Activated B cell treated with CpG ODN at 0.5 μM for 24 hours (primary cell): Measurements from ENCODE around the gene HSPA13. TPM values are rescaled to one million over a fixed set of nuclear protein-coding genes. Genes with fewer than 3 reads are reported as not detected.
A peak's percentile ranks its signal among the peaks of the same experiment; 100 is the strongest.

Experiments used
- ATAC-seq: fragments of 200-7000 bp; cut with Tn5 transposase; one replicate; pipeline ENCODE4 v1.10.0; 2021; ENCODE audit warnings: low read depth, mild to moderate bottlenecking, moderate library complexity
- CTCF ChIA-PET: fragments of 350-600 bp; sonication (Branson Sonifier 250); formaldehyde crosslinking; loops from one replicate; lab custom pipeline; 2021; ENCODE audit warnings: antibody characterized with exemption; lab: Charles Lee
- POLR2A ChIA-PET: fragments of 350-600 bp; sonication (Branson Sonifier 250); formaldehyde crosslinking; loops from one replicate; lab custom pipeline; 2021; ENCODE audit warnings: antibody characterized with exemption; lab: Charles Lee
- DNase-seq: peaks from one replicate; pipeline ENCODE4 v3.0.0; 2022
- H3K27ac Mint-ChIP-seq: one replicate; pipeline ENCODE4 v1.8.0; 2020; ENCODE audit warnings: mixed read lengths
- H3K27me3 Mint-ChIP-seq: one replicate; pipeline ENCODE4 v1.8.0; 2021; ENCODE audit warnings: mixed read lengths
- H3K36me3 Mint-ChIP-seq: one replicate; pipeline ENCODE4 v1.8.0; 2021; ENCODE audit warnings: low read depth, mixed read lengths
- H3K4me1 Mint-ChIP-seq: one replicate; pipeline ENCODE4 v1.8.0; 2021; ENCODE audit warnings: mixed read lengths
- H3K4me3 Mint-ChIP-seq: one replicate; pipeline ENCODE4 v1.8.0; 2020; ENCODE audit warnings: mild to moderate bottlenecking, mixed read lengths
- H3K9me3 Mint-ChIP-seq: one replicate; pipeline ENCODE4 v1.8.0; 2020; ENCODE audit warnings: mixed read lengths
- intact Hi-C: fragments of 100-400 bp; cut with micrococcal nuclease; formaldehyde crosslinking; loops from one replicate; pipeline ENCODE4 v1.15.1; 2024
- total RNA-seq: library from RNA; stranded (reverse); gene quantifications from 2 replicates; pipeline ENCODE4 v1.2.3, GENCODE V29; 2022
- TF ChIP-seq, protein P1 (sequence below): fragments of 200-600 bp; IDR thresholded peaks from one replicate; pipeline ENCODE4 v1.8.0; 2022; ENCODE audit warnings: antibody characterized with exemption, mild to moderate bottlenecking

The HSPA13 gene
- total RNA-seq, 1 donor from 2014 or later, result 17.8 TPM

DNA sequence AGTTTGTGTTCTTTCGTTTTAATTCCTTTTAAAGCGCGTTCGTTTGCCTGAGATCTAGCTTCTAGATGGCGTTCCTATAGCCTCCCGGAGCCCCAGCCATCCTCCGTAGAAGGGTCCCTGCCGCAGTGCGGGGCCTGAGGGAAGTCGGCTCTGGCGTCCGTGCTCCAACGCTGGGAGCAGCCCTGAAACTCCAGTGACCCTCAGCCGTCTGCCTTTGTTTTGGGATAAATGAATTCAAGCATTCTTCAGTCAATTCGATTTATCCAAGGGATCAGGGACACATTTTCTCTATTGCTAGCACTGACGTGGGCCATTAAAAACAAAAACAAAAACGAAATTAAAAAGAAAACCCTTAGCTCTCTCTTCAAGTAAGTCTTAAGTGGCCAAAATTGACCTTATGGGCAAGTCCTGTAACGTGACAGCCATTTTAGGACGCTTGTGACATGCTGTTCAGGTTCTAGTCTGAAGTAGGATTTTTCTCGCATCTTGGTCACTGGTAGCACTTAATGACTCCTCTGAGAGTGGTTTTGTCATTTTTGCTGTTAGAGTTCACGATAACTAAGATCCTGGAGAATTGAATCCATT lies 742 bp upstream of the HSPA13 start:
- ChIA-PET POLR2A (interaction anchor here (0.5 to 1.5 kb wide), 3 partner anchors 97 to 681 kb away, joined by 3 to 10 read pairs (median 3); partner anchors contain the start of gene NRIP1), CTCF (interaction anchor here (0.6 kb wide), 1 partner anchor 390 kb away, joined by 4 read pairs; no protein-coding TSS in a partner anchor)
- H3K4me3 Mint-ChIP-seq, result peak overlapping the region; percentile 98
- no peaks in the 10 kb centered on the region for H3K9me3 Mint-ChIP-seq
- H3K27me3 Mint-ChIP-seq, result peaks cover under 1% of the 10 kb centered on the region
- TF ChIP-seq, protein P1, sequence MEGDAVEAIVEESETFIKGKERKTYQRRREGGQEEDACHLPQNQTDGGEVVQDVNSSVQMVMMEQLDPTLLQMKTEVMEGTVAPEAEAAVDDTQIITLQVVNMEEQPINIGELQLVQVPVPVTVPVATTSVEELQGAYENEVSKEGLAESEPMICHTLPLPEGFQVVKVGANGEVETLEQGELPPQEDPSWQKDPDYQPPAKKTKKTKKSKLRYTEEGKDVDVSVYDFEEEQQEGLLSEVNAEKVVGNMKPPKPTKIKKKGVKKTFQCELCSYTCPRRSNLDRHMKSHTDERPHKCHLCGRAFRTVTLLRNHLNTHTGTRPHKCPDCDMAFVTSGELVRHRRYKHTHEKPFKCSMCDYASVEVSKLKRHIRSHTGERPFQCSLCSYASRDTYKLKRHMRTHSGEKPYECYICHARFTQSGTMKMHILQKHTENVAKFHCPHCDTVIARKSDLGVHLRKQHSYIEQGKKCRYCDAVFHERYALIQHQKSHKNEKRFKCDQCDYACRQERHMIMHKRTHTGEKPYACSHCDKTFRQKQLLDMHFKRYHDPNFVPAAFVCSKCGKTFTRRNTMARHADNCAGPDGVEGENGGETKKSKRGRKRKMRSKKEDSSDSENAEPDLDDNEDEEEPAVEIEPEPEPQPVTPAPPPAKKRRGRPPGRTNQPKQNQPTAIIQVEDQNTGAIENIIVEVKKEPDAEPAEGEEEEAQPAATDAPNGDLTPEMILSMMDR, result no peak
- H3K27ac Mint-ChIP-seq, result peak overlapping the region; percentile 97
- ATAC-seq (peak; percentile 12), DNase-seq (no peak)
- H3K36me3 Mint-ChIP-seq, result peaks cover 18% of the 10 kb centered on the region
- intact Hi-C loops, result loop anchor here (1.0 to 10.0 kb wide), 12 partner anchors 20 to 1349 kb away; partner anchors contain the start of gene RBM11
- peaks cover 37% of the 10 kb centered on the region for H3K4me1 Mint-ChIP-seq

DNA sequence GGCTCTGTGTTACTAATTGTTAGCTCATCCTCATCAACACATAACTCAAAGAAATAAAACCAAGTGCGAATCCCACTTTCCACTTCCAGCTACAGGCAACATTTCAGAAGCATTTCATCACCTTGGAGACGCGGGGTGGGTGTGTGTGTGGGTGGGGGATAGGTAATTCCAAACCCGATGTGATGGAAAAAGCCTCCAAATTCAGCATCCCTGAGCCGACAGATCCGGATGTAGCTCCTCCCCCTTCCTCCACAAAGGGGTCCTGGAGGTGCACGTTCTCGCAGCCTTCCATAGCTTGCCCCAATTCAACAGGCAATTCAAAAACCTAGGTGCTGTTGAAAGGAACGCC lies 486 bp downstream of the HSPA13 start:
- no peak for ATAC-seq
- DNase-seq, result no peak
- no peaks in the 10 kb centered on the region for H3K27me3 Mint-ChIP-seq
- TF ChIP-seq, protein P1, result no peak
- ChIA-PET POLR2A (interaction anchor here (0.6 to 1.5 kb wide), 7 partner anchors 34 to 682 kb away, joined by 3 to 10 read pairs (median 4); partner anchors contain the start of genes NRIP1 and RBM11), CTCF (no interaction called here)
- peaks cover 29% of the 10 kb centered on the region for H3K36me3 Mint-ChIP-seq
- peaks cover 37% of the 10 kb centered on the region for H3K4me1 Mint-ChIP-seq
- H3K4me3 Mint-ChIP-seq, result peak overlapping the region; percentile 98
- intact Hi-C loops, result loop anchor here (2.0 to 10.0 kb wide), 5 partner anchors 294 to 742 kb away; no protein-coding TSS in a partner anchor
- peak overlapping the region; percentile 97 for H3K27ac Mint-ChIP-seq
- no peaks in the 10 kb centered on the region for H3K9me3 Mint-ChIP-seq

DNA sequence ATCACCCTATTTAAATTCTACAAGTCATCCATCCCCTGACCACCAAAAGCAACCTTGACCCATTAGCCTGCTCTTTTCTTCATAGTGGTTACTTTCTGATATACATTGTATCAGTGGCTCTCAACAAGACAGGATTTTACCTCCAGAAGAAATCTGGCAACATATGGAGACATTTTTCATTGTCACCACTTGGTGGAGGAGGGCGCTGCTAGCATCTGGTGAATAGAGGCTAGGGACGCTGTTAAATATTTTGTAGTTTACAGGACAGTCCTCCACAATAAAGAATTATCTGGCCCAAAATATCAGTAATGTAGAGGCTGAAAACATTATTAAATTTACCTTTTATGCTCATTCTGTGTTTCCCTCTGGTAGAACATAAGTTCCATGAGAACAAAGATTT lies 6.1 kb downstream of the HSPA13 start:
- H3K27ac Mint-ChIP-seq, result no peak overlapping the region
- CTCF ChIA-PET, result no interaction called here
- intact Hi-C loops, result no loop called here

DNA sequence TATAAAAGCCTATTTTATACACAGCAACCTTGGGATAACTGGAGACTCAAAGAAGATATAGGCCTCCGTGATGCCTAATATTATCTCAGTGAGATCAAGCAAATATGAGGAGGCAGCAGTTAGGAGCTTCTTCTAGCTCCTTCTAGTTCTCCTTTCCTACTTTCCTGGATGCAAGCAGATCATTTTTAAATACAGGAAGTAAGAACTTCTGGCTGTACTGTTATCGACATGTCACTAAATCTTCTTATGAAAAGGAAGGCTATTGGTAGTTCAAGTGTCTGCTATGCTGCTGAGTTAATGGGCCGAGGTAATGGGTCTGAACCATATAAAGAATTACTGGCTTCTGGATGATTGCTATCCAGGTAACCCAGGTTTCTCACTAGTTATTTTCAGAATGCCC lies 15.9 kb downstream of the HSPA13 start:
- intact Hi-C loops, result no loop called here
- Mint-ChIP-seq H3K27me3 (peaks cover 6% of the 10 kb centered on the region), H3K36me3 (peaks cover 2% of the 10 kb centered on the region)

More for the DNA sequence above, 6.1 kb downstream of the HSPA13 start:
- H3K27me3 Mint-ChIP-seq, result no peaks in the 10 kb centered on the region
- H3K4me1 Mint-ChIP-seq, result peaks cover 18% of the 10 kb centered on the region
- no peak for DNase-seq
- H3K9me3 Mint-ChIP-seq, result no peaks in the 10 kb centered on the region
- H3K36me3 Mint-ChIP-seq, result peaks cover 64% of the 10 kb centered on the region
- H3K4me3 Mint-ChIP-seq, result no peak overlapping the region
- ATAC-seq, result no peak
- TF ChIP-seq, protein P1, result no peak
- POLR2A ChIA-PET, result no interaction called here

DNA sequence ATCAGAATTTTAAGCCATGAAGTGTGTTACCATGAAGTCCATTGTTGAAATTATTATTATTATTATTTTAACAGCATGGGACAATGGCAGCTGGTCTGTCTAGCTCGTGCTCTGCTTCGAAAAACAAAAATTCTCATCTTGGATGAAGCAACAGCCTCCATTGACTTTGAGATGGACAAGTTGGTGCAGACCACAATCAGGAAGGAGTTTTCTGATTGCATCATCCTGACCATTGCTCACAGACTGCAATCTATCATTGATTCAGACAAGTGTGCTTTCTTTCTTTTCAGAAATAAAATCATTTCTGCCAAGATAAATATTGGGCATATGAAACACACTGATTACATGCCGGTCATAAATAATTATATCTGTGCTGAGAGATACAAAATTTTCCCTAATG lies 21.0 kb downstream of the HSPA13 start:
- DNase-seq (no peak), ATAC-seq (no peak)
- intact Hi-C loops, result no loop called here
- H3K9me3 Mint-ChIP-seq, result no peaks in the 10 kb centered on the region
- ChIA-PET POLR2A (no interaction called here), CTCF (no interaction called here)
- H3K27ac Mint-ChIP-seq, result no peak overlapping the region
- TF ChIP-seq, protein P1, result no peak
- no peaks in the 10 kb centered on the region for H3K4me1 Mint-ChIP-seq
- H3K4me3 Mint-ChIP-seq, result no peak overlapping the region
- peaks cover 10% of the 10 kb centered on the region for H3K27me3 Mint-ChIP-seq
- H3K36me3 Mint-ChIP-seq, result no peaks in the 10 kb centered on the region

More for the DNA sequence above, 15.9 kb downstream of the HSPA13 start:
- ATAC-seq (no peak), DNase-seq (no peak)
- CTCF ChIA-PET, result no interaction called here
- TF ChIP-seq, protein P1, result no peak
- H3K27ac Mint-ChIP-seq, result no peak overlapping the region
- H3K4me3 Mint-ChIP-seq, result no peak overlapping the region
- POLR2A ChIA-PET, result no interaction called here
- H3K9me3 Mint-ChIP-seq, result no peaks in the 10 kb centered on the region
- no peaks in the 10 kb centered on the region for H3K4me1 Mint-ChIP-seq
